IPS-NIHi7 (cell line): ENCODE data around the gene MAP2K3.

ENCODE experiments used
- DNase-seq: peaks from one replicate; pipeline ENCODE4 v3.0.0; 2012; ENCODE audit warnings: mixed read lengths; ENCODE audit errors: extremely low spot score

The MAP2K3 gene

GRCh38 chr17:21282850-21283249 lies 1.7 kb upstream of the MAP2K3 start:
- no peak for DNase-seq

GRCh38 chr17:21283482-21284318 lies 811 bp upstream of the MAP2K3 start:
- DNase-seq, result no peak

- no peak for DNase-seq
Measured at GRCh38 chr17:21285164-21286065, 904 bp downstream of the MAP2K3 start.

- no peak for DNase-seq
Measured at GRCh38 chr17:21286066-21286770, 1.7 kb downstream of the MAP2K3 start.

GRCh38 chr17:21286909-21287702 lies 2.6 kb downstream of the MAP2K3 start:
- DNase-seq, result no peak

GRCh38 chr17:21287703-21288449 lies 3.4 kb downstream of the MAP2K3 start:
- DNase-seq, result no peak

GRCh38 chr17:21288571-21289017 lies 4.1 kb downstream of the MAP2K3 start:
- no peak for DNase-seq

- DNase-seq, result no peak
Measured at GRCh38 chr17:21289175-21289901, 4.8 kb downstream of the MAP2K3 start.

GRCh38 chr17:21289902-21290571 lies 5.5 kb downstream of the MAP2K3 start:
- DNase-seq, result no peak

GRCh38 chr17:21291357-21291756 lies 6.8 kb downstream of the MAP2K3 start:
- no peak for DNase-seq

GRCh38 chr17:21291862-21292261 lies 7.4 kb downstream of the MAP2K3 start:
- no peak for DNase-seq

- DNase-seq, result no peak
Measured at GRCh38 chr17:21292867-21293830, 8.6 kb downstream of the MAP2K3 start.

GRCh38 chr17:21293831-21294210 lies 9.3 kb downstream of the MAP2K3 start:
- no peak for DNase-seq

GRCh38 chr17:21294321-21295035 lies 10.0 kb downstream of the MAP2K3 start:
- no peak for DNase-seq

GRCh38 chr17:21295036-21295952 lies 10.8 kb downstream of the MAP2K3 start:
- no peak for DNase-seq
